GM12878 (cell line): ENCODE results near the gene ITSN1. TPM values are rescaled to one million over a fixed set of nuclear protein-coding genes. Genes with fewer than 3 reads are reported as not detected.

Experiments used
- ATAC-seq: fragments of 200-7000 bp; cut with Tn5 transposase; 3 replicates; pipeline ENCODE4 v1.9.1; 2020; ENCODE audit warnings: mild to moderate bottlenecking, moderate library complexity
- BruUV-seq: library from RNA; stranded (reverse); fragments of 400-500 nt; replicated peaks from 2 replicates; lab custom pipeline; 2021; lab: Mats Ljungman, UMichigan
- CTCF ChIA-PET: fragments of 300-600 bp; sonication (Branson Sonifier 250); formaldehyde crosslinking; extraction: SDS; loops from one replicate; lab custom pipeline; 2021; ENCODE audit warnings: inconsistent platforms; lab: Yijun Ruan, JAX
- POLR2A ChIA-PET: fragments of 350-600 bp; formaldehyde crosslinking; extraction: SDS; loops from one replicate; lab custom pipeline; 2021; ENCODE audit warnings: inconsistent platforms; lab: Charles Lee
- RAD21 ChIA-PET: fragments of 300-600 bp; sonication (Branson Sonifier 250); formaldehyde crosslinking; loops from one replicate; lab custom pipeline; 2023; ENCODE audit warnings: antibody characterized with exemption; ENCODE audit not compliant: unreplicated experiment; lab: Charles Lee
- SMC1A ChIA-PET: fragments of 300-600 bp; sonication (Branson Sonifier 250); formaldehyde crosslinking; loops from one replicate; lab custom pipeline; 2023; ENCODE audit not compliant: unreplicated experiment, uncharacterized antibody; lab: Charles Lee
- DNase-seq: peaks from one replicate; pipeline ENCODE4 v3.0.0-alpha.2; 2011; ENCODE audit warnings: low read depth, low spot score
- FAIRE-seq: peaks from 3 replicates; lab custom pipeline; 2011; peaks lifted over from hg19 to GRCh38; lab: Jason Lieb, UNC
- H2AFZ ChIP-seq: 2 replicates; pipeline ENCODE4 v1.6.0; 2011; ENCODE audit warnings: low read depth, low read length, control low read depth; ENCODE audit not compliant: control insufficient read depth
- H3K27ac ChIP-seq: 2 replicates; pipeline ENCODE4 v1.5.1; 2011; ENCODE audit warnings: control low read depth; ENCODE audit not compliant: control insufficient read depth, insufficient read depth
- H3K27me3 ChIP-seq, 2 experiments: replicated peaks in 1 of 2; 2 replicates each; pipeline versions ENCODE4 v1.6.0 to v1.6.1; 2011; ENCODE audit warnings: low read length in 1 of 2; ENCODE audit not compliant: control insufficient read depth in 2 of 2, insufficient read depth in 2 of 2
- H3K36me3 ChIP-seq, 2 experiments: 2 replicates each; pipeline ENCODE4 v1.5.1; 2011; ENCODE audit warnings: low read length in 1 of 2; ENCODE audit not compliant: control insufficient read depth in 2 of 2, insufficient read depth in 2 of 2
- H3K4me1 ChIP-seq: 2 replicates; pipeline ENCODE4 v1.6.1; 2011; ENCODE audit warnings: mild to moderate bottlenecking, low read length, moderate library complexity, mixed read lengths; ENCODE audit not compliant: control insufficient read depth, insufficient read depth
- H3K4me2 ChIP-seq: 2 replicates; pipeline ENCODE4 v1.6.0; 2011; ENCODE audit warnings: control low read depth; ENCODE audit not compliant: control insufficient read depth, insufficient read depth
- H3K4me3 ChIP-seq: fragments of 200-600 bp; sonication (generic); 2 replicates; pipeline ENCODE4 v1.5.1; 2016
- H3K79me2 ChIP-seq: 2 replicates; pipeline ENCODE4 v1.6.0; 2011; ENCODE audit warnings: low read length; ENCODE audit not compliant: control insufficient read depth, insufficient read depth
- H3K9ac ChIP-seq: 2 replicates; pipeline ENCODE4 v1.8.0; 2011; ENCODE audit warnings: low read length, control low read depth, mixed read lengths; ENCODE audit not compliant: control insufficient read depth, insufficient read depth
- H3K9me3 ChIP-seq: replicated peaks from 3 replicates; pipeline ENCODE4 v1.5.1; 2011; ENCODE audit warnings: mild to moderate bottlenecking, low read length; ENCODE audit not compliant: control insufficient read depth, insufficient read depth
- H4K20me1 ChIP-seq: 2 replicates; pipeline ENCODE4 v1.6.0; 2011; ENCODE audit not compliant: control insufficient read depth, insufficient read depth
- CEBPB ChIP-seq, 2 experiments: fragments of 150-350 bp in 1 of 2; IDR thresholded peaks; 2 replicates each; pipeline ENCODE4 v1.6.1; 2012 to 2014; ENCODE audit warnings: low read depth in 2 of 2, low read length in 2 of 2, borderline replicate concordance in 1 of 2, inconsistent platforms in 1 of 2
- HDAC2 ChIP-seq: fragments of 200-600 bp; sonication (generic); IDR thresholded peaks from 2 replicates; pipeline ENCODE4 v1.6.1; 2017
- HDAC6 ChIP-seq: fragments of 200-600 bp; sonication (generic); IDR thresholded peaks from one replicate; pipeline ENCODE4 v1.8.0; 2017; ENCODE audit warnings: antibody characterized with exemption; ENCODE audit not compliant: unreplicated experiment
- IKZF2 ChIP-seq, 2 experiments: fragments of 450-650 bp; IDR thresholded peaks; 2 replicates each; pipeline ENCODE4 v1.6.1; 2017; ENCODE audit warnings: mild to moderate bottlenecking in 2 of 2, moderate library complexity in 2 of 2
- IRF3 ChIP-seq: fragments of 450-650 bp; IDR thresholded peaks from 2 replicates; pipeline ENCODE4 v1.6.1; 2014; ENCODE audit warnings: mild to moderate bottlenecking
- LARP7 ChIP-seq: fragments of 450-650 bp; IDR thresholded peaks from 2 replicates; pipeline ENCODE4 v1.6.1; 2017; ENCODE audit warnings: mild to moderate bottlenecking
- NKRF ChIP-seq: fragments of 450-650 bp; conservative IDR thresholded peaks from 2 replicates; pipeline ENCODE4 v1.6.1; 2017; ENCODE audit warnings: mild to moderate bottlenecking, moderate library complexity
- SPI1 ChIP-seq: IDR thresholded peaks from 2 replicates; pipeline ENCODE4 v1.6.1; 2011; ENCODE audit warnings: low read depth, mild to moderate bottlenecking, low read length, moderate library complexity, borderline replicate concordance; ENCODE audit not compliant: insufficient read depth
- ZNF622 ChIP-seq: fragments of 450-650 bp; IDR thresholded peaks from 2 replicates; pipeline ENCODE4 v1.6.1; 2017; ENCODE audit warnings: mild to moderate bottlenecking, inconsistent platforms
- WGBS: methylation state at CpG from one replicate; pipeline ENCODE4 v1.1.6; 2016; ENCODE audit warnings: low lambda C conversion rate; ENCODE audit not compliant: insufficient replicate concordance, insufficient coverage; ENCODE audit errors: missing lambda C conversion rate; 5-methylcytosine and 5-hydroxymethylcytosine counted together
- in situ Hi-C: fragments of 300-500 bp; cut with MboI; formaldehyde crosslinking; loops from 9 replicates; pipeline ENCODE4 v1.14.3; 2018; ENCODE audit warnings: mixed read lengths
- intact Hi-C: fragments of 100-400 bp; cut with micrococcal nuclease; formaldehyde crosslinking; loops from one replicate; pipeline ENCODE4 v1.14.2; 2022; ENCODE audit not compliant: unreplicated experiment
- polyA plus RNA-seq, 11 experiments: library from polyadenylated mRNA; depleted of rRNA in 4 of 11; unstranded in 6 of 11; stranded (reverse) in 5 of 11; fragments of >200 nt; fragmentation: Nextera tagmentation in 4 of 11; fragmentation: Illumina TruSeq in 1 of 11; extraction: Ambion mirVana in 4 of 11; extraction: Trizol in 1 of 11; gene quantifications; 1 replicate in 1 of 11; 2 replicates in 10 of 11; pipeline versions ENCODE4 v1.2.1 to v1.2.3, GENCODE V29; 2011 to 2016; ENCODE audit warnings: inconsistent platforms in 2 of 11, missing spikeins in 2 of 11, low read depth in 1 of 11
- total RNA-seq, 4 experiments: library from RNA; depleted of rRNA in 3 of 4; stranded (reverse); fragments of >200 nt in 3 of 4; fragmentation: Illumina TruSeq in 1 of 4; extraction: Trizol in 1 of 4; gene quantifications; 2 replicates each; pipeline versions ENCODE4 v1.2.1 to v1.2.3, GENCODE V29; 2013 to 2021

ITSN1 gene
- total and polyA plus RNA-seq, 10 of the 15 experiments (the other 5 are each of a cell fraction or from before 2014, with no cell fraction given) = 0.89 to 10.6 (median 4.8) TPM

- FAIRE-seq (no peak), ATAC-seq (no peak)
- SMC1A ChIA-PET = no interaction called here
These were observed 46.1 kb downstream of the ITSN1 start for GRCh38 chr21:33688353-33688752.

GRCh38 chr21:33690874-33691273 lies 48.6 kb downstream of the ITSN1 start:
- FAIRE-seq = no peak
- ChIA-PET POLR2A (no interaction called here), CTCF (interaction anchor here (0.6 to 0.7 kb wide), 2 partner anchors 662 to 1313 kb away, joined by 3 read pairs; no protein-coding TSS in a partner anchor), SMC1A (no interaction called here), RAD21 (no interaction called here)
- Histone ChIP-seq H3K4me2 (0 out of 2 replicates have a peak overlapping the region, but pooled peaks have one; percentile 26), H3K36me3 (no peaks in the 10 kb centered on the region), H3K27ac (no peak overlapping the region), H3K9me3 (no peaks in the 10 kb centered on the region), H3K9ac (no peak overlapping the region), H3K79me2 (no peaks in the 10 kb centered on the region), H3K27me3 (no peaks in the 10 kb centered on the region), H3K4me3 (no peak overlapping the region), H2AFZ (no peak overlapping the region), H4K20me1 (no peaks in the 10 kb centered on the region), H3K4me1 (peaks cover 3% of the 10 kb centered on the region)
- TF ChIP-seq SPI1 = peak; percentile 29; the same call in 1 of the 2 replicates
- no peak for TF ChIP-seq NKRF
- TF ChIP-seq IKZF2 (IDR thresholded peaks at IDR 0.05) = peak in 1 of 2 experiments; percentile 27; a peak in 1 of 4 replicates
- peak; percentile 82 for ATAC-seq
- in situ Hi-C loops (no loop called here), intact Hi-C loops (no loop called here)
- WGBS = 46% methylated on average over 5 of the region's 5 CpGs
- peak; percentile 20 for DNase-seq
- BruUV-seq = no TSS peak

More at GRCh38 chr21:33688353-33688752, 46.1 kb downstream of the ITSN1 start:
- H3K27ac ChIP-seq = no peak overlapping the region
- H3K9ac ChIP-seq = no peak overlapping the region
- intact Hi-C loops (no loop called here), in situ Hi-C loops (no loop called here)
- no peak for TF ChIP-seq LARP7
- no peak for TF ChIP-seq HDAC2
- no peak for TF ChIP-seq CEBPB (IDR thresholded peaks at IDR 0.05; ENCODE audit: borderline replicate concordance in 1 of 2, low read depth in 2 of 2, low read length in 2 of 2)
- TF ChIP-seq HDAC6 = no peak
- TF ChIP-seq ZNF622 = no peak
- no peak for TF ChIP-seq IRF3
- BruUV-seq = no TSS peak
- H3K4me2 ChIP-seq = no peak overlapping the region
- H3K4me1 ChIP-seq = peaks cover 3% of the 10 kb centered on the region
- ChIA-PET POLR2A (no interaction called here), CTCF (no interaction called here), RAD21 (no interaction called here)
- H2AFZ ChIP-seq = no peak overlapping the region
- H3K4me3 ChIP-seq = no peak overlapping the region
- no peaks in the 10 kb centered on the region; a peak in 1 of 4 replicates for H3K27me3 ChIP-seq
- H3K79me2 ChIP-seq = no peaks in the 10 kb centered on the region
- 39% methylated on average over 1 of the region's 1 CpG for WGBS
- H3K9me3 ChIP-seq = no peaks in the 10 kb centered on the region
- DNase-seq = no peak
- H4K20me1 ChIP-seq = no peaks in the 10 kb centered on the region
- H3K36me3 ChIP-seq = no peaks in the 10 kb centered on the region
